Measurements from ENCODE around the gene SUPT16H. TPM values are rescaled to one million over a fixed set of nuclear protein-coding genes. Genes with fewer than 3 reads are reported as not detected.

Gene SUPT16H
- total and polyA plus RNA-seq, 2 donors (not counting 1 experiment from before 2014, with no cell fraction given) = 28.3 to 78.3 TPM

- CTCF ChIA-PET = no interaction called here
- H3K27me3 Mint-ChIP-seq = peaks cover 3% of the 10 kb centered on the region
- Histone ChIP-seq H3K27ac (ENCODE audit: low read length in 2 of 2) (no peak overlapping the region), H3K9me3 (ENCODE audit: control extremely low read depth in 1 of 3, control insufficient read depth in 2 of 3, insufficient read depth in 1 of 3, low read length in 2 of 3) (peaks cover 0 to 5% (median 0%) of the 10 kb centered on the region in 3 donors), H3K27me3 (replicated peaks in 1 of 4; ENCODE audit: control extremely low read depth in 1 of 4, control insufficient read depth in 3 of 4, insufficient read depth in 4 of 4, low read length in 3 of 4) (no peaks in the 10 kb centered on the region), H3K4me2 (replicated peaks; ENCODE audit: low read depth, low read length, poor library complexity, severe bottlenecking) (no peak overlapping the region), H2AFZ (ENCODE audit: insufficient read depth, low read depth, low read length, poor library complexity, severe bottlenecking) (no peak overlapping the region), H3K9ac (ENCODE audit: low read length) (no peak overlapping the region), H3K36me3 (replicated peaks in 1 of 2; ENCODE audit: control extremely low read depth in 1 of 2, control insufficient read depth in 1 of 2, extremely low read depth in 1 of 2, insufficient read depth in 2 of 2, low read length in 1 of 2) (peaks cover 7 to 41% of the 10 kb centered on the region in 2 experiments), H3K79me2 (ENCODE audit: control insufficient read depth, insufficient read depth, low read length) (no peaks in the 10 kb centered on the region), H3K4me3 (ENCODE audit: control extremely low read depth in 1 of 5, extremely low read depth in 1 of 5, insufficient read depth in 1 of 5, low read depth in 2 of 5, low read length in 4 of 5) (no peak overlapping the region), H4K20me1 (ENCODE audit: control insufficient read depth, insufficient read depth, low read length, poor library complexity, severe bottlenecking) (no peaks in the 10 kb centered on the region), H3K4me1 (ENCODE audit: control insufficient read depth in 2 of 2, insufficient read depth in 2 of 2, low read length in 2 of 2) (peaks cover 10 to 11% of the 10 kb centered on the region in 2 donors)
- WGBS (ENCODE audit: insufficient coverage) = 100% methylated on average over 1 of the region's 3 CpGs
- DNase-seq = no peak
- H3K4me3 Mint-ChIP-seq = no peak overlapping the region
- TF ChIP-seq EZH2 (IDR thresholded peaks at IDR 0.05; ENCODE audit: borderline replicate concordance, insufficient read depth, low read depth, low read length, poor library complexity, severe bottlenecking) = no peak
- no peak for TF ChIP-seq CTCF (IDR thresholded peaks at IDR 0.05)
- no peak overlapping the region for H3K27ac Mint-ChIP-seq
- H3K9me3 Mint-ChIP-seq (ENCODE audit: insufficient read depth) = peaks cover 5% of the 10 kb centered on the region
- POLR2A ChIA-PET = no interaction called here
- ATAC-seq (ENCODE audit: low read depth) = no peak
- H3K4me1 Mint-ChIP-seq = peaks cover 17% of the 10 kb centered on the region
- intact Hi-C loops (cut with micrococcal nuclease) = no loop called here
Observed at GRCh38 chr14:21350539-21350938, 33.3 kb downstream of the SUPT16H start.

GRCh38 chr14:21347201-21347600 lies 36.6 kb downstream of the SUPT16H start:
- WGBS (ENCODE audit: insufficient coverage) = no CpG with 5 or more reads among the region's 2 CpGs
- Histone ChIP-seq H3K79me2 (ENCODE audit: control insufficient read depth, insufficient read depth, low read length) (no peaks in the 10 kb centered on the region), H4K20me1 (ENCODE audit: control insufficient read depth, insufficient read depth, low read length, poor library complexity, severe bottlenecking) (no peaks in the 10 kb centered on the region), H3K27me3 (replicated peaks in 1 of 4; ENCODE audit: control extremely low read depth in 1 of 4, control insufficient read depth in 3 of 4, insufficient read depth in 4 of 4, low read length in 3 of 4) (no peaks in the 10 kb centered on the region), H3K4me3 (ENCODE audit: control extremely low read depth in 1 of 5, extremely low read depth in 1 of 5, insufficient read depth in 1 of 5, low read depth in 2 of 5, low read length in 4 of 5) (no peak overlapping the region), H3K36me3 (replicated peaks in 1 of 2; ENCODE audit: control extremely low read depth in 1 of 2, control insufficient read depth in 1 of 2, extremely low read depth in 1 of 2, insufficient read depth in 2 of 2, low read length in 1 of 2) (peaks cover 7 to 18% of the 10 kb centered on the region in 2 experiments), H2AFZ (ENCODE audit: insufficient read depth, low read depth, low read length, poor library complexity, severe bottlenecking) (no peak overlapping the region), H3K9me3 (ENCODE audit: control extremely low read depth in 1 of 3, control insufficient read depth in 2 of 3, insufficient read depth in 1 of 3, low read length in 2 of 3) (peaks cover 0 to under 1% (median 0%) of the 10 kb centered on the region in 3 donors), H3K27ac (ENCODE audit: low read length in 2 of 2) (no peak overlapping the region), H3K4me2 (replicated peaks; ENCODE audit: low read depth, low read length, poor library complexity, severe bottlenecking) (no peak overlapping the region), H3K4me1 (ENCODE audit: control insufficient read depth in 2 of 2, insufficient read depth in 2 of 2, low read length in 2 of 2) (peaks cover 4 to 5% of the 10 kb centered on the region in 2 donors), H3K9ac (ENCODE audit: low read length) (no peak overlapping the region)
- Mint-ChIP-seq H3K4me1 (peaks cover 13% of the 10 kb centered on the region), H3K4me3 (no peak overlapping the region), H3K27me3 (peaks cover 3% of the 10 kb centered on the region), H3K9me3 (ENCODE audit: insufficient read depth) (no peaks in the 10 kb centered on the region), H3K27ac (no peak overlapping the region)
- DNase-seq (no peak), ATAC-seq (ENCODE audit: low read depth) (no peak)
- intact Hi-C loops (cut with micrococcal nuclease) = no loop called here
- CTCF ChIA-PET = no interaction called here
- POLR2A ChIA-PET = no interaction called here
- TF ChIP-seq CTCF (IDR thresholded peaks at IDR 0.05) = no peak
- TF ChIP-seq EZH2 (IDR thresholded peaks at IDR 0.05; ENCODE audit: borderline replicate concordance, insufficient read depth, low read depth, low read length, poor library complexity, severe bottlenecking) = no peak
